ENCODE measurements around the gene ZFYVE28. TPM values are rescaled to one million over a fixed set of nuclear protein-coding genes. Genes with fewer than 3 reads are reported as not detected.

ZFYVE28 gene
- total and polyA plus RNA-seq, 8 donors: 2.2 to 12.4 (median 3.9) TPM

GRCh38 chr4:2300431-2301224, 117.8 kb downstream of the ZFYVE28 start:
- DNase-seq (no peak), ATAC-seq (no peak)
- intact Hi-C loops (cut with DNase I): no loop called here
- Histone ChIP-seq H3K9me3 (no peaks in the 10 kb centered on the region), H3K4me3 (no peak overlapping the region), H3K4me1 (no peaks in the 10 kb centered on the region), H3K27me3 (no peaks in the 10 kb centered on the region), H3K36me3 (peaks cover 0 to 12% of the 10 kb centered on the region in 2 donors), H3K27ac (no peak overlapping the region)
- TF ChIP-seq, protein P1, sequence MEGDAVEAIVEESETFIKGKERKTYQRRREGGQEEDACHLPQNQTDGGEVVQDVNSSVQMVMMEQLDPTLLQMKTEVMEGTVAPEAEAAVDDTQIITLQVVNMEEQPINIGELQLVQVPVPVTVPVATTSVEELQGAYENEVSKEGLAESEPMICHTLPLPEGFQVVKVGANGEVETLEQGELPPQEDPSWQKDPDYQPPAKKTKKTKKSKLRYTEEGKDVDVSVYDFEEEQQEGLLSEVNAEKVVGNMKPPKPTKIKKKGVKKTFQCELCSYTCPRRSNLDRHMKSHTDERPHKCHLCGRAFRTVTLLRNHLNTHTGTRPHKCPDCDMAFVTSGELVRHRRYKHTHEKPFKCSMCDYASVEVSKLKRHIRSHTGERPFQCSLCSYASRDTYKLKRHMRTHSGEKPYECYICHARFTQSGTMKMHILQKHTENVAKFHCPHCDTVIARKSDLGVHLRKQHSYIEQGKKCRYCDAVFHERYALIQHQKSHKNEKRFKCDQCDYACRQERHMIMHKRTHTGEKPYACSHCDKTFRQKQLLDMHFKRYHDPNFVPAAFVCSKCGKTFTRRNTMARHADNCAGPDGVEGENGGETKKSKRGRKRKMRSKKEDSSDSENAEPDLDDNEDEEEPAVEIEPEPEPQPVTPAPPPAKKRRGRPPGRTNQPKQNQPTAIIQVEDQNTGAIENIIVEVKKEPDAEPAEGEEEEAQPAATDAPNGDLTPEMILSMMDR (IDR thresholded peaks at IDR 0.05): no peak

DNA sequence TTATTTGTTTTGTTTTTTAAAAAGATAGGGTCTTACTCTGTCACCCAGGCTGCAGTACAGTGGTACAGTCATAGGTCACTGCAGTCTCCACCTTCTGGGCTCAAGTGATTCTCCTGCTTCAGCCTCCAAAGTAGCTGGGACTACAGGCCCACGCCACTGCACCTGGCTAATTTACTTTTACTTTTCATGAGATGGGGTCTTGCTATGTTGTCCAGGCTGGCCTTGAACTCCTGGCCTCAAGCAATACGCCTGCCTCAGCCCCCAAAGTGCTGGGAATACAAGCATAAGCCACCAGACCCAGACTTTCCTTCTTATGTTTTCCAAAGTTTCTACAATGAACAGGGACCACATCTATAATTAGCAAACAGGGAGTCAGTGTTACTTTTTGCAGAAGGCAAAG, 118.7 kb downstream of the ZFYVE28 start:
- Histone ChIP-seq H3K27me3 (no peaks in the 10 kb centered on the region), H3K27ac (no peak overlapping the region), H3K9me3 (no peaks in the 10 kb centered on the region), H3K36me3 (peaks cover 0 to 8% of the 10 kb centered on the region in 2 donors), H3K4me3 (no peak overlapping the region), H3K4me1 (no peaks in the 10 kb centered on the region)
- ATAC-seq: no peak
- TF ChIP-seq, protein P1 (IDR thresholded peaks at IDR 0.05): no peak
- DNase-seq: no peak
- intact Hi-C loops (cut with DNase I): no loop called here

GRCh38 chr4:2298532-2298991, 119.9 kb downstream of the ZFYVE28 start:
- intact Hi-C loops (cut with DNase I): no loop called here
- TF ChIP-seq, protein P1 (IDR thresholded peaks at IDR 0.05): no peak
- Histone ChIP-seq H3K36me3 (no peaks in the 10 kb centered on the region), H3K4me3 (no peak overlapping the region), H3K27me3 (no peaks in the 10 kb centered on the region), H3K9me3 (peaks cover 0 to 4% of the 10 kb centered on the region in 2 donors), H3K27ac (no peak overlapping the region), H3K4me1 (no peaks in the 10 kb centered on the region)
- no peak for ATAC-seq
- no peak for DNase-seq

- Histone ChIP-seq H3K9me3 (peaks cover 0 to 4% of the 10 kb centered on the region in 2 donors), H3K4me3 (no peak overlapping the region), H3K27ac (no peak overlapping the region), H3K27me3 (no peaks in the 10 kb centered on the region), H3K36me3 (no peaks in the 10 kb centered on the region), H3K4me1 (no peaks in the 10 kb centered on the region)
- ATAC-seq (no peak), DNase-seq (no peak)
- intact Hi-C loops (cut with DNase I): no loop called here
- TF ChIP-seq, protein P1 (IDR thresholded peaks at IDR 0.05): no peak
Measured at GRCh38 chr4:2297606-2298531, 120.6 kb downstream of the ZFYVE28 start.
